ENCODE results near the gene ZBTB46.

Gene ZBTB46

GRCh38 chr20:63829603-63829944, 1.5 kb downstream of the ZBTB46 start:
- Histone ChIP-seq H3K36me3 (no peaks in the 10 kb centered on the region), H3K9me3 (ENCODE audit: severe bottlenecking) (no peaks in the 10 kb centered on the region), H3K27ac (no peak overlapping the region), H3K27me3 (ENCODE audit: insufficient read depth, low read depth, severe bottlenecking) (no peaks in the 10 kb centered on the region), H3K4me3 (ENCODE audit: low read depth, low read length) (peak overlapping the region; percentile 58)
- no peak for TF ChIP-seq CTCF (IDR thresholded peaks at IDR 0.05; ENCODE audit: low read depth, low read length)
- DNase-seq = no peak

- DNase-seq = no peak
- no peak overlapping the region for H3K27ac ChIP-seq
- H3K27me3 ChIP-seq (ENCODE audit: insufficient read depth, low read depth, severe bottlenecking) = no peaks in the 10 kb centered on the region
- H3K9me3 ChIP-seq (ENCODE audit: severe bottlenecking) = no peaks in the 10 kb centered on the region
- H3K36me3 ChIP-seq = no peaks in the 10 kb centered on the region
- H3K4me3 ChIP-seq (ENCODE audit: low read depth, low read length) = no peak overlapping the region
- no peak for TF ChIP-seq CTCF (IDR thresholded peaks at IDR 0.05; ENCODE audit: low read depth, low read length)
These were observed 2.1 kb downstream of the ZBTB46 start for GRCh38 chr20:63828951-63829350.

- H3K27ac ChIP-seq = no peak overlapping the region
- DNase-seq = no peak
- no peak for TF ChIP-seq CTCF (IDR thresholded peaks at IDR 0.05; ENCODE audit: low read depth, low read length)
- no peaks in the 10 kb centered on the region for H3K9me3 ChIP-seq (ENCODE audit: severe bottlenecking)
- H3K4me3 ChIP-seq (ENCODE audit: low read depth, low read length) = no peak overlapping the region
- no peaks in the 10 kb centered on the region for H3K27me3 ChIP-seq (ENCODE audit: insufficient read depth, low read depth, severe bottlenecking)
- no peaks in the 10 kb centered on the region for H3K36me3 ChIP-seq
These were observed 2.5 kb downstream of the ZBTB46 start for GRCh38 chr20:63828545-63828944.

GRCh38 chr20:63828124-63828523, 2.9 kb downstream of the ZBTB46 start:
- no peak overlapping the region for H3K4me3 ChIP-seq (ENCODE audit: low read depth, low read length)
- H3K27me3 ChIP-seq (ENCODE audit: insufficient read depth, low read depth, severe bottlenecking) = no peaks in the 10 kb centered on the region
- no peak overlapping the region for H3K27ac ChIP-seq
- TF ChIP-seq CTCF (IDR thresholded peaks at IDR 0.05; ENCODE audit: low read depth, low read length) = no peak
- DNase-seq = no peak
- H3K9me3 ChIP-seq (ENCODE audit: severe bottlenecking) = no peaks in the 10 kb centered on the region
- no peaks in the 10 kb centered on the region for H3K36me3 ChIP-seq

GRCh38 chr20:63826753-63827152, 4.3 kb downstream of the ZBTB46 start:
- H3K27ac ChIP-seq = no peak overlapping the region
- H3K27me3 ChIP-seq (ENCODE audit: insufficient read depth, low read depth, severe bottlenecking) = no peaks in the 10 kb centered on the region
- no peak for TF ChIP-seq CTCF (IDR thresholded peaks at IDR 0.05; ENCODE audit: low read depth, low read length)
- no peaks in the 10 kb centered on the region for H3K9me3 ChIP-seq (ENCODE audit: severe bottlenecking)
- no peak overlapping the region for H3K4me3 ChIP-seq (ENCODE audit: low read depth, low read length)
- no peaks in the 10 kb centered on the region for H3K36me3 ChIP-seq
- no peak for DNase-seq

GRCh38 chr20:63825331-63826118, 5.5 kb downstream of the ZBTB46 start:
- H3K36me3 ChIP-seq = no peaks in the 10 kb centered on the region
- no peak for TF ChIP-seq CTCF (IDR thresholded peaks at IDR 0.05; ENCODE audit: low read depth, low read length)
- H3K27me3 ChIP-seq (ENCODE audit: insufficient read depth, low read depth, severe bottlenecking) = no peaks in the 10 kb centered on the region
- H3K27ac ChIP-seq = no peak overlapping the region
- no peaks in the 10 kb centered on the region for H3K9me3 ChIP-seq (ENCODE audit: severe bottlenecking)
- no peak for DNase-seq
- H3K4me3 ChIP-seq (ENCODE audit: low read depth, low read length) = no peak overlapping the region

Data from WERI-Rb-1 (cell line).